K562 (cell line): ENCODE data around the gene NCOA1. TPM values are rescaled to one million over a fixed set of nuclear protein-coding genes. Genes with fewer than 3 reads are reported as not detected.
"Not testable (repeated sequence)": the region's sequence is repeated elsewhere in the genome, so short reads cannot be mapped to it uniquely, and the experiment has no call there.

ENCODE experiments used
- ATAC-seq: fragments of 200-7000 bp; cut with Tn5 transposase; 3 replicates; pipeline ENCODE4 v1.9.1; 2020; ENCODE audit warnings: moderate library complexity
- BruUV-seq: library from RNA; stranded (reverse); fragments of 400-500 nt; replicated peaks from 2 replicates; lab custom pipeline; 2021; lab: Mats Ljungman, UMichigan
- CTCF ChIA-PET: fragments of 300-600 bp; formaldehyde crosslinking; extraction: SDS; loops from one replicate; lab custom pipeline; 2021; ENCODE audit warnings: low intra/inter-chr PET ratio; lab: Yijun Ruan, JAX
- POLR2A ChIA-PET: fragments of 300-600, 350-650 bp; sonication (Branson Sonifier 250); formaldehyde crosslinking; extraction: SDS; loops from one replicate; lab custom pipeline; 2021; ENCODE audit warnings: antibody characterized with exemption, inconsistent platforms; lab: Yijun Ruan, JAX
- DNase-seq, 4 experiments: peaks; one replicate each; pipeline versions ENCODE4 v3.0.0 to v3.0.0-alpha.2; 2011 to 2018; ENCODE audit warnings: low spot score in 3 of 4, mixed read lengths in 3 of 4; ENCODE audit errors: extremely low read depth in 1 of 4
- FAIRE-seq: peaks from 2 replicates; lab custom pipeline; 2011; peaks lifted over from hg19 to GRCh38; lab: Jason Lieb, UNC
- H2AFZ ChIP-seq: 2 replicates; pipeline ENCODE4 v1.6.0; 2011; ENCODE audit warnings: low read depth, low read length, control low read depth, inconsistent platforms
- H3K27ac ChIP-seq: fragments of 200-600 bp; 3 replicates; pipeline ENCODE4 v1.8.0; 2011; ENCODE audit warnings: low read depth, mild to moderate bottlenecking, control low read depth, inconsistent platforms, low read length, moderate library complexity, mixed read lengths; ENCODE audit errors: extremely low read depth
- H3K27me3 ChIP-seq, 2 experiments: fragments of 300-600 bp in 1 of 2; 2 replicates in 1 of 2; 3 replicates in 1 of 2; pipeline versions ENCODE4 v1.6.0 to v1.8.0; 2011; ENCODE audit warnings: inconsistent platforms in 2 of 2, low read length in 2 of 2, mild to moderate bottlenecking in 1 of 2, mixed read lengths in 1 of 2, moderate library complexity in 1 of 2; ENCODE audit not compliant: control insufficient read depth in 2 of 2, insufficient read depth in 2 of 2
- H3K36me3 ChIP-seq: fragments of 300-600 bp; 3 replicates; pipeline ENCODE4 v1.8.0; 2011; ENCODE audit warnings: mild to moderate bottlenecking, low read length, inconsistent platforms; ENCODE audit not compliant: control insufficient read depth, insufficient read depth
- H3K4me1 ChIP-seq, 2 experiments: fragments of 200-600 bp in 1 of 2; replicated peaks in 1 of 2; 2 replicates in 1 of 2; 3 replicates in 1 of 2; pipeline versions ENCODE4 v1.5.1 to v1.8.0; 2011; ENCODE audit warnings: inconsistent platforms in 2 of 2, low read length in 2 of 2, mild to moderate bottlenecking in 1 of 2, mixed read lengths in 1 of 2, moderate library complexity in 1 of 2; ENCODE audit not compliant: control insufficient read depth in 2 of 2, insufficient read depth in 2 of 2
- H3K4me2 ChIP-seq: 2 replicates; pipeline ENCODE4 v1.6.1; 2011; ENCODE audit warnings: low read length, control low read depth, inconsistent platforms, mixed read lengths; ENCODE audit not compliant: insufficient read depth
- H3K4me3 ChIP-seq: fragments of 200-600 bp; sonication (generic), shearing (Covaris generic); 2 replicates; pipeline ENCODE4 v1.5.1; 2016; ENCODE audit warnings: control low read depth, inconsistent platforms
- H3K79me2 ChIP-seq: fragments of 200-600 bp; 3 replicates; pipeline ENCODE4 v1.8.0; 2011; ENCODE audit warnings: low read length, inconsistent platforms; ENCODE audit not compliant: control insufficient read depth, insufficient read depth
- H3K9ac ChIP-seq, 2 experiments: 2 replicates each; pipeline versions ENCODE4 v1.6.0 to v1.6.1; 2011; ENCODE audit warnings: low read depth in 2 of 2, low read length in 2 of 2, control low read depth in 1 of 2, inconsistent platforms in 1 of 2, mild to moderate bottlenecking in 1 of 2, mixed read lengths in 1 of 2; ENCODE audit not compliant: insufficient read depth in 1 of 2
- H3K9me1 ChIP-seq: one replicate; pipeline ENCODE4 v1.6.0; 2011; ENCODE audit warnings: inconsistent platforms, mild to moderate bottlenecking, low read length, moderate library complexity; ENCODE audit not compliant: control insufficient read depth, insufficient read depth
- H3K9me3 ChIP-seq: replicated peaks from 2 replicates; pipeline ENCODE4 v1.5.1; 2011; ENCODE audit warnings: low read depth, low read length, inconsistent platforms; ENCODE audit not compliant: control insufficient read depth, insufficient read depth
- H4K20me1 ChIP-seq: replicated peaks from 2 replicates; pipeline ENCODE4 v1.6.1; 2011; ENCODE audit warnings: low read length, inconsistent platforms, mixed read lengths; ENCODE audit not compliant: control insufficient read depth, insufficient read depth
- ATF3 ChIP-seq, 2 experiments: fragments of 450-650 bp in 1 of 2; sonication (generic) in 1 of 2; formaldehyde crosslinking in 1 of 2; IDR thresholded peaks in 1 of 2; conservative IDR thresholded peaks in 1 of 2; 2 replicates each; pipeline versions ENCODE4 v1.6.1 to v1.8.1; 2016 to 2023; ENCODE audit warnings: mild to moderate bottlenecking in 2 of 2, moderate library complexity in 2 of 2, inconsistent platforms in 1 of 2, missing genetic modification reagents in 1 of 2
- CBX3 ChIP-seq, 2 experiments: IDR thresholded peaks; 1 replicate in 1 of 2; 2 replicates in 1 of 2; pipeline ENCODE4 v1.6.1; 2012; ENCODE audit warnings: inconsistent platforms in 2 of 2, low read length in 2 of 2, borderline replicate concordance in 1 of 2, control low read depth in 1 of 2
- CC2D1A ChIP-seq: fragments of 450-650 bp; IDR thresholded peaks from 2 replicates; pipeline ENCODE4 v1.6.1; 2017; ENCODE audit warnings: mild to moderate bottlenecking
- FOXM1 ChIP-seq, 2 experiments: fragments of 450-650 bp in 1 of 2; sonication (generic) in 1 of 2; formaldehyde crosslinking in 1 of 2; IDR thresholded peaks; 2 replicates each; pipeline versions ENCODE4 v1.6.1 to v1.9.0; 2017 to 2022; ENCODE audit warnings: low read depth in 2 of 2, mild to moderate bottlenecking in 2 of 2, missing genetic modification reagents in 1 of 2, moderate library complexity in 1 of 2
- NFIC ChIP-seq: fragments of 450-650 bp; IDR thresholded peaks from 2 replicates; pipeline ENCODE4 v1.6.1; 2017; ENCODE audit warnings: mild to moderate bottlenecking, inconsistent platforms
- NR2C1 ChIP-seq, 2 experiments: fragments of 450-650 bp; IDR thresholded peaks; 2 replicates each; pipeline ENCODE4 v1.6.1; 2017; ENCODE audit warnings: mild to moderate bottlenecking in 2 of 2, antibody characterized with exemption in 1 of 2, inconsistent platforms in 1 of 2, missing compliant biosample characterization in 1 of 2, missing genetic modification characterization in 1 of 2
- TRIM24 ChIP-seq, 2 experiments: fragments of 450-650 bp; IDR thresholded peaks; 2 replicates each; pipeline ENCODE4 v1.6.1; 2016
- TRIM28 ChIP-seq: fragments of 450-650 bp; IDR thresholded peaks from 2 replicates; pipeline ENCODE4 v1.6.1; 2017
- YY1 ChIP-seq, 3 experiments: IDR thresholded peaks; 2 replicates each; pipeline ENCODE4 v1.6.1; 2011; ENCODE audit warnings: low read length in 2 of 3, mild to moderate bottlenecking in 2 of 3, moderate library complexity in 2 of 3, borderline replicate concordance in 1 of 3, control low read depth in 1 of 3, low read depth in 1 of 3; ENCODE audit not compliant: insufficient read depth in 3 of 3, insufficient replicate concordance in 2 of 3, control insufficient read depth in 1 of 3, insufficient read length in 1 of 3; ENCODE audit errors: extremely low read depth in 1 of 3
- ZBTB33 ChIP-seq: sonication (generic); formaldehyde crosslinking; IDR thresholded peaks from 2 replicates; pipeline ENCODE4 v1.8.1; 2023; ENCODE audit warnings: mild to moderate bottlenecking, missing genetic modification reagents
- ZFP36 ChIP-seq: fragments of 150-350 bp; IDR thresholded peaks from 2 replicates; pipeline ENCODE4 v1.6.1; 2018; ENCODE audit warnings: low read length, low read depth; ENCODE audit not compliant: partially characterized antibody
- ZNF280A ChIP-seq: fragments of 450-650 bp; IDR thresholded peaks from 2 replicates; pipeline ENCODE4 v1.6.1; 2018; ENCODE audit warnings: mild to moderate bottlenecking, low read depth; ENCODE audit not compliant: partially characterized antibody
- ZNF766 ChIP-seq: fragments of 200-800 bp; sonication (Bioruptor generic); conservative IDR thresholded peaks from 2 replicates; pipeline ENCODE4 v1.6.1; 2016; ENCODE audit warnings: missing genetic modification characterization, missing compliant biosample characterization
- WGBS: fragments of 100-300 bp; shearing (Covaris generic); methylation state at CpG from one replicate; pipeline ENCODE4 v1.1.6; 2016; ENCODE audit warnings: low coverage, mixed read lengths; ENCODE audit not compliant: insufficient coverage; ENCODE audit errors: missing lambda C conversion rate; 5-methylcytosine and 5-hydroxymethylcytosine counted together
- in situ Hi-C: fragments of 300-500 bp; cut with MboI; formaldehyde crosslinking; loops from 4 replicates; pipeline ENCODE4 v1.15.0; 2018; ENCODE audit warnings: inconsistent platforms, mixed read lengths
- intact Hi-C: fragments of 100-400 bp; cut with micrococcal nuclease; formaldehyde crosslinking; loops from 2 replicates; pipeline ENCODE4 v1.14.2; 2022
- polyA plus RNA-seq, 8 experiments: library from polyadenylated mRNA; depleted of rRNA in 4 of 8; stranded (reverse) in 5 of 8; unstranded in 3 of 8; fragments of >200 nt; fragmentation: Nextera tagmentation in 2 of 8; fragmentation: Illumina TruSeq in 1 of 8; extraction: Ambion mirVana in 2 of 8; extraction: Trizol in 1 of 8; gene quantifications; 2 replicates each; pipeline versions ENCODE4 v1.2.1 to v1.2.3, GENCODE V29; 2011 to 2014; ENCODE audit warnings: inconsistent platforms in 1 of 8, missing spikeins in 1 of 8
- total RNA-seq, 7 experiments: library from RNA; depleted of rRNA in 6 of 7; stranded (reverse); fragments of >200 nt in 6 of 7; fragmentation: Illumina TruSeq in 2 of 7; extraction: Trizol in 2 of 7; gene quantifications; 2 replicates each; pipeline versions ENCODE4 v1.2.1 to v1.2.3, GENCODE V29; 2011 to 2021; ENCODE audit warnings: low replicate concordance in 1 of 7

Gene NCOA1
- total and polyA plus RNA-seq, 9 of the 15 experiments (the other 6 are each of a cell fraction or from before 2014, with no cell fraction given), result 4.9 to 25.7 (median 17.0) TPM

GRCh38 chr2:24484677-24485076 lies 6.4 kb upstream of the NCOA1 start:
- intact Hi-C loops; H3K9ac ChIP-seq; H3K27ac ChIP-seq; H3K79me2 ChIP-seq; in situ Hi-C loops; H3K9me1 ChIP-seq; DNase-seq; FAIRE-seq; BruUV-seq; CTCF ChIA-PET; H3K27me3 ChIP-seq; H3K4me2 ChIP-seq; H2AFZ ChIP-seq; H4K20me1 ChIP-seq; H3K4me3 ChIP-seq; H3K36me3 ChIP-seq; ATAC-seq; TF ChIP-seq NR2C1 (tag; IDR thresholded peaks at IDR 0.05); FOXM1 (CRISPR knock-in tag; IDR thresholded peaks at IDR 0.05; ENCODE audit: low read depth); ATF3 (CRISPR knock-in tag; conservative IDR thresholded peaks at IDR 0.05): not testable (repeated sequence)
- POLR2A ChIA-PET, result interaction anchor here (1.0 kb wide), 1 partner anchor 27 kb away, joined by 3 read pairs; no protein-coding TSS in a partner anchor
- 81% methylated on average over 6 of the region's 6 CpGs for WGBS
- H3K9me3 ChIP-seq, result peaks cover 10% of the 10 kb centered on the region; the same call in 1 of the 2 replicates
- H3K4me1 ChIP-seq, result peaks cover 17 to 22% of the 10 kb centered on the region in 2 experiments; a peak in 4 of 5 replicates
- TF ChIP-seq ZNF280A (peak; percentile 39), TRIM28 (peak; percentile 74; the same call in 1 of the 2 replicates), TRIM24 (IDR thresholded peaks at IDR 0.05) (peak; percentile 83 to 87; a peak in 3 of 4 replicates), NR2C1 (IDR thresholded peaks at IDR 0.05) (peak; percentile 13; the same call in 1 of the 2 replicates), YY1 (IDR thresholded peaks at IDR 0.05; ENCODE audit: borderline replicate concordance in 1 of 3, control insufficient read depth in 1 of 3, extremely low read depth in 1 of 3, insufficient read depth in 3 of 3, insufficient read length in 1 of 3, insufficient replicate concordance in 2 of 3, low read depth in 1 of 3, low read length in 2 of 3) (peak in 1 of 3 experiments; percentile 49), FOXM1 (IDR thresholded peaks at IDR 0.05; ENCODE audit: low read depth) (peak; percentile 36; the same call in 1 of the 2 replicates), ZFP36 (peak; percentile 83), ATF3 (IDR thresholded peaks at IDR 0.05) (peak; percentile 24; the same call in 1 of the 2 replicates), CC2D1A (peak; percentile 94), ZBTB33 (CRISPR knock-in tag) (peak; percentile 98), ZNF766 (CRISPR knock-in tag) (peak; percentile 81), CBX3 (IDR thresholded peaks at IDR 0.05; ENCODE audit: borderline replicate concordance in 1 of 2, low read length in 2 of 2) (peak in 1 of 2 experiments; percentile 87; a peak in 2 of 3 replicates), NFIC (peak; percentile 95)
